MCF 10A (cell line): Measurements from ENCODE around the gene NFE2L1. TPM values are rescaled to one million over a fixed set of nuclear protein-coding genes. Genes with fewer than 3 reads are reported as not detected.

Experiments used
- BruUV-seq: library from RNA; stranded (reverse); fragments of 400-500 nt; replicated peaks from 2 replicates; lab custom pipeline; 2021; lab: Mats Ljungman, UMichigan
- CTCF ChIA-PET: fragments of 300-600 bp; sonication (Branson Sonifier 250); formaldehyde crosslinking; extraction: SDS; loops from one replicate; lab custom pipeline; 2021; ENCODE audit warnings: antibody characterized with exemption, inconsistent platforms; lab: Yijun Ruan, JAX
- POLR2A ChIA-PET: fragments of 300-600, 350-650 bp; sonication (Branson Sonifier 250); formaldehyde crosslinking; extraction: SDS; loops from one replicate; lab custom pipeline; 2020; ENCODE audit warnings: antibody characterized with exemption, inconsistent platforms; lab: Yijun Ruan, JAX
- DNase-seq: peaks from one replicate; pipeline ENCODE4 v3.0.0-alpha.2; 2018; ENCODE audit not compliant: unreplicated experiment
- H3K27ac Mint-ChIP-seq: one replicate; pipeline ENCODE4 v1.8.0; 2022; ENCODE audit warnings: mild to moderate bottlenecking, low read depth, mixed read lengths; ENCODE audit not compliant: unreplicated experiment
- H3K27me3 Mint-ChIP-seq: one replicate; pipeline ENCODE4 v1.8.0; 2022; ENCODE audit warnings: mixed read lengths; ENCODE audit not compliant: insufficient read depth, unreplicated experiment
- H3K36me3 Mint-ChIP-seq: one replicate; pipeline ENCODE4 v1.8.0; 2022; ENCODE audit warnings: mild to moderate bottlenecking, moderate library complexity, mixed read lengths; ENCODE audit not compliant: insufficient read depth, unreplicated experiment
- H3K4me1 Mint-ChIP-seq: one replicate; pipeline ENCODE4 v1.8.0; 2022; ENCODE audit warnings: mixed read lengths; ENCODE audit not compliant: insufficient read depth, unreplicated experiment
- H3K4me3 Mint-ChIP-seq: one replicate; pipeline ENCODE4 v1.8.0; 2022; ENCODE audit warnings: mild to moderate bottlenecking, moderate library complexity, mixed read lengths; ENCODE audit not compliant: unreplicated experiment
- H3K9me3 Mint-ChIP-seq: one replicate; pipeline ENCODE4 v1.8.0; 2022; ENCODE audit warnings: mixed read lengths; ENCODE audit not compliant: unreplicated experiment
- intact Hi-C: fragments of 100-400 bp; cut with micrococcal nuclease; formaldehyde crosslinking; loops from 2 replicates; pipeline ENCODE4 v1.14.1; 2022
- total RNA-seq: library from RNA; stranded (reverse); gene quantifications from 2 replicates; pipeline ENCODE4 v1.2.3, GENCODE V29; 2022
- TF ChIP-seq, protein P1 (sequence below): fragments of 200-600 bp; IDR thresholded peaks from one replicate; pipeline ENCODE4 v1.8.0; 2022; ENCODE audit warnings: antibody characterized with exemption, mild to moderate bottlenecking; ENCODE audit not compliant: unreplicated experiment

Gene NFE2L1
- total RNA-seq, 1 experiment from 2014 or later: 235 TPM

GRCh38 chr17:48043176-48043575 lies 5.0 kb upstream of the NFE2L1 start:
- H3K4me3 Mint-ChIP-seq: no peak overlapping the region
- no peaks in the 10 kb centered on the region for H3K9me3 Mint-ChIP-seq
- CTCF ChIA-PET: interaction anchor here (0.6 to 6.7 kb wide), 3 partner anchors 17 to 991 kb away, joined by 3 to 61 read pairs (median 4); no protein-coding TSS in a partner anchor
- H3K27ac Mint-ChIP-seq: no peak overlapping the region
- H3K27me3 Mint-ChIP-seq: no peaks in the 10 kb centered on the region
- peaks cover 16% of the 10 kb centered on the region for H3K4me1 Mint-ChIP-seq
- intact Hi-C loops: no loop called here
- no peak for DNase-seq
- POLR2A ChIA-PET: interaction anchor here (0.7 to 17.1 kb wide), 6 partner anchors 9 to 65 kb away, joined by 3 to 353 read pairs (median 50); no protein-coding TSS in a partner anchor
- H3K36me3 Mint-ChIP-seq: peaks cover 6% of the 10 kb centered on the region
- TF ChIP-seq, protein P1, sequence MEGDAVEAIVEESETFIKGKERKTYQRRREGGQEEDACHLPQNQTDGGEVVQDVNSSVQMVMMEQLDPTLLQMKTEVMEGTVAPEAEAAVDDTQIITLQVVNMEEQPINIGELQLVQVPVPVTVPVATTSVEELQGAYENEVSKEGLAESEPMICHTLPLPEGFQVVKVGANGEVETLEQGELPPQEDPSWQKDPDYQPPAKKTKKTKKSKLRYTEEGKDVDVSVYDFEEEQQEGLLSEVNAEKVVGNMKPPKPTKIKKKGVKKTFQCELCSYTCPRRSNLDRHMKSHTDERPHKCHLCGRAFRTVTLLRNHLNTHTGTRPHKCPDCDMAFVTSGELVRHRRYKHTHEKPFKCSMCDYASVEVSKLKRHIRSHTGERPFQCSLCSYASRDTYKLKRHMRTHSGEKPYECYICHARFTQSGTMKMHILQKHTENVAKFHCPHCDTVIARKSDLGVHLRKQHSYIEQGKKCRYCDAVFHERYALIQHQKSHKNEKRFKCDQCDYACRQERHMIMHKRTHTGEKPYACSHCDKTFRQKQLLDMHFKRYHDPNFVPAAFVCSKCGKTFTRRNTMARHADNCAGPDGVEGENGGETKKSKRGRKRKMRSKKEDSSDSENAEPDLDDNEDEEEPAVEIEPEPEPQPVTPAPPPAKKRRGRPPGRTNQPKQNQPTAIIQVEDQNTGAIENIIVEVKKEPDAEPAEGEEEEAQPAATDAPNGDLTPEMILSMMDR: no peak
- no TSS peak for BruUV-seq

DNA sequence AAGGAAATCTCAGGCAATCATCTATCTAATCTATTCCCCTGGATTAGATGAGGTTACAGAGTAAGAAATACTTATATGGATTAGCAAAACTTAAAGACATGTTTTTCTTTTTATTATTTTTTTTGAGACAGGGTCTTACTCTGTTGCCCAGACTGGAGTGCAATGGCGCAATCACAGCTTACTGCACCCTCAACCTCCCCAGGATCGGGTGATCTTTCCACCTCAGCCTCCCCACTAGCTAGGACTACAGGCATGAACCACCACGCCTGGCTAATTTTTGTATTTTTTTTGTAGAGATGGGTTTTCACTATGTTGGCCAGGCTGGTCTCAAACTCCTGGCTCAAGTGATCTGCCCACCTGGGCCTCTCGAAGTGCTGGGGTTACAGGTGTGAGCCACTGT lies 3.3 kb upstream of the NFE2L1 start:
- H3K9me3 Mint-ChIP-seq: no peaks in the 10 kb centered on the region
- peaks cover 18% of the 10 kb centered on the region for H3K4me1 Mint-ChIP-seq
- ChIA-PET CTCF (interaction anchor here (1.0 to 6.7 kb wide), 5 partner anchors 9 to 24 kb away, joined by 3 to 61 read pairs (median 4); no protein-coding TSS in a partner anchor), POLR2A (interaction anchor here (0.8 to 17.1 kb wide), 7 partner anchors 8 to 74 kb away, joined by 4 to 353 read pairs (median 83); partner anchors contain the start of gene CDK5RAP3)
- no peak for DNase-seq
- H3K27ac Mint-ChIP-seq: peak overlapping the region; percentile 27
- H3K36me3 Mint-ChIP-seq: peaks cover 12% of the 10 kb centered on the region
- BruUV-seq: no TSS peak
- H3K4me3 Mint-ChIP-seq: no peak overlapping the region
- intact Hi-C loops: no loop called here
- TF ChIP-seq, protein P1: no peak
- no peaks in the 10 kb centered on the region for H3K27me3 Mint-ChIP-seq

GRCh38 chr17:48045316-48046001 lies 2.7 kb upstream of the NFE2L1 start:
- Mint-ChIP-seq H3K4me3 (peak overlapping the region; percentile 91), H3K27ac (peak overlapping the region; percentile 100), H3K27me3 (no peaks in the 10 kb centered on the region), H3K9me3 (no peaks in the 10 kb centered on the region), H3K4me1 (peaks cover 25% of the 10 kb centered on the region), H3K36me3 (peaks cover 18% of the 10 kb centered on the region)
- BruUV-seq: no TSS peak
- peak; percentile 81 for DNase-seq
- TF ChIP-seq, protein P1: no peak
- POLR2A ChIA-PET: interaction anchor here (0.6 to 17.1 kb wide), 14 partner anchors 9 to 207 kb away, joined by 3 to 353 read pairs (median 8); partner anchors contain the start of gene CBX1
- intact Hi-C loops: no loop called here
- CTCF ChIA-PET: interaction anchor here (0.8 to 6.7 kb wide), 4 partner anchors 10 to 29 kb away, joined by 3 to 61 read pairs (median 4); no protein-coding TSS in a partner anchor

GRCh38 chr17:48046296-48046695 lies 1.9 kb upstream of the NFE2L1 start:
- no peak for DNase-seq
- BruUV-seq: no TSS peak
- H3K27me3 Mint-ChIP-seq: no peaks in the 10 kb centered on the region
- peaks cover 32% of the 10 kb centered on the region for H3K4me1 Mint-ChIP-seq
- H3K9me3 Mint-ChIP-seq: no peaks in the 10 kb centered on the region
- TF ChIP-seq, protein P1: no peak
- peak overlapping the region; percentile 100 for H3K27ac Mint-ChIP-seq
- ChIA-PET POLR2A (interaction anchor here (0.6 to 17.1 kb wide), 12 partner anchors 10 to 148 kb away, joined by 3 to 353 read pairs (median 17); partner anchors contain the start of gene CBX1), CTCF (interaction anchor here (0.7 to 6.7 kb wide), 6 partner anchors 16 to 62 kb away, joined by 3 to 61 read pairs (median 4); no protein-coding TSS in a partner anchor)
- H3K4me3 Mint-ChIP-seq: peak overlapping the region; percentile 91
- intact Hi-C loops: no loop called here
- peaks cover 26% of the 10 kb centered on the region for H3K36me3 Mint-ChIP-seq
